T-helper 17 cell (primary cell): Measurements from ENCODE around the gene RAD50. TPM values are rescaled to one million over a fixed set of nuclear protein-coding genes. Genes with fewer than 3 reads are reported as not detected.
"Not testable (repeated sequence)": the region's sequence is repeated elsewhere in the genome, so short reads cannot be mapped to it uniquely, and the experiment has no call there.

Experiments
- ATAC-seq: fragments of 150-1000 bp; cut with Tn5 transposase; 2 replicates; pipeline ENCODE4 v1.10.0; 2021; ENCODE audit warnings: mild to moderate bottlenecking, moderate library complexity
- DNase-seq, 3 donors: peaks; one replicate each; pipeline versions ENCODE4 v3.0.0 to v3.0.0-alpha.2; 2020 to 2021
- H3K9me3 ChIP-seq: one replicate; pipeline ENCODE4 v1.7.0; 2013; ENCODE audit warnings: low read length, mild to moderate bottlenecking; ENCODE audit not compliant: control insufficient read depth, poor library complexity, severe bottlenecking
- H3K27ac Mint-ChIP-seq: one replicate; pipeline ENCODE4 v1.8.0; 2022; ENCODE audit warnings: mild to moderate bottlenecking, moderate library complexity, mixed read lengths
- H3K27me3 Mint-ChIP-seq: one replicate; pipeline ENCODE4 v1.8.0; 2022; ENCODE audit warnings: mixed read lengths
- H3K36me3 Mint-ChIP-seq: one replicate; pipeline ENCODE4 v1.8.0; 2022; ENCODE audit warnings: low read depth, mixed read lengths
- H3K4me1 Mint-ChIP-seq: one replicate; pipeline ENCODE4 v1.8.0; 2022; ENCODE audit warnings: mild to moderate bottlenecking, mixed read lengths
- H3K4me3 Mint-ChIP-seq: one replicate; pipeline ENCODE4 v1.8.0; 2022; ENCODE audit warnings: mild to moderate bottlenecking, moderate library complexity, mixed read lengths
- total RNA-seq, 4 donors: library from RNA in 2 of 4; stranded (reverse) in 2 of 4; gene quantifications; one replicate each; pipeline ENCODE4 v1.2.3 and lab custom pipeline; 2022 to 2026

RAD50 gene
- 10 to 100 TPM; 20.4 to 22.2 TPM for total RNA-seq
- total RNA-seq (lab: John Stamatoyannopoulos, UW), result 5.9 to 6.0 reads per million in 2 donors

GRCh38 chr5:132556763-132557477 is at the start of gene RAD50:
Gene RAD50, plus strand, starts transcription at chr5:132556977. Its CDS starts 348 bp downstream, at chr5:132557325.
- Mint-ChIP-seq H3K4me1 (peaks cover 20% of the 10 kb centered on the region), H3K27ac (peak within 1 kb of the TSS; percentile 95), H3K27me3 (no peaks in the 10 kb centered on the region), H3K4me3 (peak within 1 kb of the TSS; percentile 95), H3K36me3 (no peaks in the 10 kb centered on the region)
- no peaks in the 10 kb centered on the region for H3K9me3 ChIP-seq
- peak; percentile 96 for ATAC-seq
- peak; percentile 81 to 83 (median 82) for DNase-seq

GRCh38 chr5:132510076-132510475 is 46.7 kb upstream of the RAD50 start:
- Mint-ChIP-seq H3K4me3 (no peak overlapping the region), H3K36me3 (no peaks in the 10 kb centered on the region), H3K27me3 (peaks cover 16% of the 10 kb centered on the region), H3K27ac (no peak overlapping the region), H3K4me1 (peaks cover 2% of the 10 kb centered on the region)
- H3K9me3 ChIP-seq, result no peaks in the 10 kb centered on the region
- DNase-seq (no peak), ATAC-seq (no peak)

- H3K4me3 Mint-ChIP-seq, H3K36me3 Mint-ChIP-seq, ATAC-seq, H3K4me1 Mint-ChIP-seq, H3K9me3 ChIP-seq, H3K27me3 Mint-ChIP-seq, H3K27ac Mint-ChIP-seq, DNase-seq: not testable (repeated sequence)
Measured at GRCh38 chr5:132513618-132514336, 43.0 kb upstream of the RAD50 start.

DNA sequence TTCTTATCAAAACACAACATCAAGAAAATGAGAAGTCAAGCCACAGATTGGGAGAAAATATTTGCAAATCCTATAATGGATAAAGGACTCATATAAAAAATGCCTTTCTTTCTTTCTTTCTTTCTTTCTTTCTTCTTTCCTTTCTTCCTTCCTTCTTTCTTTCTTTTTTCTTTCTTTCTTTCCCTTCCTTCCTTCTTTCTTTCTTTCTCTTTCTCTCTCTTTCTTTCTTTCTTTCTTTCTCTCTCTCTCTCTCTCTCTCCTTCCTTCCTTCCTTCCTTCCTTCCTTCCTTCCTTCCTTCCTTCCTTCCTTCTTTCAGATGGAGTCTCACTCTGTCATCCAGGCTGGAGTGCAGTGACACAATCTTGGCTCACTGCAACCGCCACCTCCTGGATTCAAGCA is 34.7 kb upstream of the RAD50 start:
- not testable (repeated sequence) for H3K9me3 ChIP-seq, DNase-seq, H3K27ac Mint-ChIP-seq, H3K4me3 Mint-ChIP-seq, H3K36me3 Mint-ChIP-seq, H3K27me3 Mint-ChIP-seq, ATAC-seq
- H3K4me1 Mint-ChIP-seq, result peaks cover 11% of the 10 kb centered on the region

- H3K4me1 Mint-ChIP-seq, result peaks cover 23% of the 10 kb centered on the region
- not testable (repeated sequence) for H3K4me3 Mint-ChIP-seq, ATAC-seq
Measured at GRCh38 chr5:132524877-132525276, 31.9 kb upstream of the RAD50 start.

GRCh38 chr5:132525299-132525724 is 31.5 kb upstream of the RAD50 start:
- Mint-ChIP-seq H3K4me1 (peaks cover 23% of the 10 kb centered on the region), H3K27ac (no peak overlapping the region), H3K27me3 (no peaks in the 10 kb centered on the region), H3K4me3 (no peak overlapping the region), H3K36me3 (peaks cover 3% of the 10 kb centered on the region)
- DNase-seq, result no peak
- peaks cover 2% of the 10 kb centered on the region for H3K9me3 ChIP-seq
- peak; percentile 24 for ATAC-seq

More at GRCh38 chr5:132524877-132525276, 31.9 kb upstream of the RAD50 start:
- H3K9me3 ChIP-seq, H3K27me3 Mint-ChIP-seq, H3K36me3 Mint-ChIP-seq, H3K27ac Mint-ChIP-seq, DNase-seq: not testable (repeated sequence)

DNA sequence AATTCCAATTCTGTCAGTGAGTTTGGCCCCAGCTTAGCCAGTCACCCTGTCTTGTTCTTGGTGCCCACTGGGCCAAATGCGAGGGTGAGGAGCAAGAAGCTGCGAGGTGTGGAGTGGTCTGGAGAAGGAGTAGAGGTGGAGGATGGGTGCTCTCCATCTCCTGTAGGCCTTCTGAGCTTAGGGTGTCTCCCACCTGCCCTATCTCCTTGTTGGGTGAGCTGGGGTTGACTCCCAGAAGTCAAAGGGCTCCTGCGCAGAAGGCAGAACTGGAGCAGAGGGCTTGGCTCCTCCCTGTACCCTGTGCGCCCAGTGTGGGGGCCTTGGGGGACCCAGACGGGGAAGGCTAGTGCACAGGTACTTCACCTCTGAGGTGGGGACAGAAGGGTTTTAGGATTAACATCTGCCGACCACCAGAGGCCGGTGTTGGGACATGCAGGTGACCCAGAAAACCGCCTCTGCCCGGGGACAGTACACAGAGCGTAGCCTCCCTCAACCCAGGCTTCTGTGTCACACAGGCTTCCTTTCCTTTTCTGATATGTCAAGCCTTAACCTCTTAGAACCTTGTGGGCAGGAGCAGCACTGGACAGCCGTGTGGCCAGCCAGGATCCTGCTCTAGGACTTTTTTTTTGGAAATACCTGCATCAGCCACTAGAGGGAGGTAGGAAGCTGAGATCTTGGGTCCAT is 30.3 kb upstream of the RAD50 start:
- H3K27me3 Mint-ChIP-seq, result peaks cover 5% of the 10 kb centered on the region
- peaks cover 21% of the 10 kb centered on the region for H3K4me1 Mint-ChIP-seq
- peak overlapping the region; percentile 69 for H3K4me3 Mint-ChIP-seq
- ATAC-seq, result peak; percentile 76
- H3K9me3 ChIP-seq, result peaks cover under 1% of the 10 kb centered on the region
- peak in 1 of 3 donors; percentile 33 for DNase-seq
- H3K36me3 Mint-ChIP-seq, result peaks cover 3% of the 10 kb centered on the region
- peak overlapping the region; percentile 79 for H3K27ac Mint-ChIP-seq

DNA sequence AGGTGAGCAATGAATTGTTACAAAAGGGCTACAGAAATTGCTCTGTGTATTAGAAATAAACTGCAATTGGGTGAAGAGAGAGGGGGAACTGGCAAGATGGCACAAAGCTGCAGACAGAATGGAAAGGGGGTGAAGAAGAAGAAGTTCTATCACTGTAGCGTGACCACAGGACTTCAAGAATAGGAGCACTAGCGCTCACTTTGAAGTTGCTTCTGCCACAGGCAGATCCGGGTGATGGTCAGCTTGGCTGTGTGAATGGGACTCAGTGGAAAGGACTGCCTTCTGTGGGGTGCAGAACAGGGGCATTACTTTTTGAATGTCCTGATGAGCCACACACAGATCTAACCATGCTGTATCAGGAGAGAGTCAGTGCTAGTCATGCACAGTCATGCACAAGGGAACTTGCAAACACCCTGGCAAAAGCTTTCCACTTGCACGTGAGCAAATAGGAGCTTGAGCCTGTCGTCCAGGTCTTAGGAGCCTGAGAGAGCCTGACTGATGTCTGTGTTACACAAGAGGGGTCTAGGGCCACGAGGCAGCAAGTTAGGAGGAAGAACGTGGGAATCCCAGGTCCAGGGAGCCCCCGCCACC is 29.7 kb upstream of the RAD50 start:
- ATAC-seq (no peak), DNase-seq (no peak)
- H3K9me3 ChIP-seq, result no peaks in the 10 kb centered on the region
- peak overlapping the region; percentile 79 for H3K27ac Mint-ChIP-seq
- peak overlapping the region; percentile 69 for H3K4me3 Mint-ChIP-seq
- peaks cover 3% of the 10 kb centered on the region for H3K36me3 Mint-ChIP-seq
- H3K4me1 Mint-ChIP-seq, result peaks cover 22% of the 10 kb centered on the region
- H3K27me3 Mint-ChIP-seq, result peaks cover 12% of the 10 kb centered on the region

- no peak for ATAC-seq
- H3K4me1 Mint-ChIP-seq, result peaks cover 22% of the 10 kb centered on the region
Measured at GRCh38 chr5:132528021-132528420, 28.8 kb upstream of the RAD50 start.

GRCh38 chr5:132528866-132529634 is 27.7 kb upstream of the RAD50 start:
- no peaks in the 10 kb centered on the region for H3K9me3 ChIP-seq
- no peak for DNase-seq
- Mint-ChIP-seq H3K27ac (peak overlapping the region; percentile 74), H3K27me3 (peaks cover 21% of the 10 kb centered on the region), H3K4me1 (peaks cover 22% of the 10 kb centered on the region), H3K36me3 (peaks cover 3% of the 10 kb centered on the region), H3K4me3 (no peak overlapping the region)
- ATAC-seq, result peak; percentile 68

More at GRCh38 chr5:132528021-132528420, 28.8 kb upstream of the RAD50 start:
- no peak for DNase-seq
- Mint-ChIP-seq H3K27me3 (peaks cover 21% of the 10 kb centered on the region), H3K4me3 (no peak overlapping the region), H3K36me3 (peaks cover 3% of the 10 kb centered on the region), H3K27ac (no peak overlapping the region)
- H3K9me3 ChIP-seq, result no peaks in the 10 kb centered on the region

GRCh38 chr5:132530946-132531345 is 25.8 kb upstream of the RAD50 start:
- DNase-seq, result no peak

GRCh38 chr5:132539716-132540115 is 17.1 kb upstream of the RAD50 start:
- DNase-seq (no peak), ATAC-seq (no peak)
- Mint-ChIP-seq H3K4me1 (peaks cover 9% of the 10 kb centered on the region), H3K27ac (no peak overlapping the region), H3K36me3 (peaks cover 2% of the 10 kb centered on the region), H3K4me3 (no peak overlapping the region), H3K27me3 (peaks cover 26% of the 10 kb centered on the region)
- H3K9me3 ChIP-seq, result no peaks in the 10 kb centered on the region

More at GRCh38 chr5:132530946-132531345, 25.8 kb upstream of the RAD50 start:
- Mint-ChIP-seq H3K27ac (no peak overlapping the region), H3K4me1 (peaks cover 21% of the 10 kb centered on the region), H3K27me3 (peaks cover 36% of the 10 kb centered on the region), H3K36me3 (peaks cover 5% of the 10 kb centered on the region), H3K4me3 (no peak overlapping the region)
- no peak for ATAC-seq
- no peaks in the 10 kb centered on the region for H3K9me3 ChIP-seq
